Hippocampal formation (tissue), 2 donors: ENCODE measurements around the gene USF1.
A peak's percentile ranks its signal among the peaks of the same experiment; 100 is the strongest.
"Not testable (repeated sequence)": the region's sequence is repeated elsewhere in the genome, so short reads cannot be mapped to it uniquely, and the experiment has no call there.

Experiments used
- DNase-seq, 2 donors: peaks; one replicate each; lab custom pipeline; 2025; lab: John Stamatoyannopoulos, UW

USF1 gene

GRCh38 chr1:161019111-161019660 lies 26.6 kb downstream of the USF1 start:
- DNase-seq: not testable (repeated sequence)

GRCh38 chr1:161018631-161018930 lies 27.2 kb downstream of the USF1 start:
- no peak for DNase-seq

- no peak for DNase-seq
These were observed 27.8 kb downstream of the USF1 start for GRCh38 chr1:161017756-161018630.

- DNase-seq: not testable (repeated sequence)
These were observed 28.6 kb downstream of the USF1 start for GRCh38 chr1:161017181-161017580.

- DNase-seq: not testable (repeated sequence)
These were observed 29.1 kb downstream of the USF1 start for GRCh38 chr1:161016683-161017082.

- peak in 1 of 2 donors; percentile 25 for DNase-seq
These were observed 32.1 kb downstream of the USF1 start for GRCh38 chr1:161013488-161014230.

- no peak for DNase-seq
These were observed 32.7 kb downstream of the USF1 start for GRCh38 chr1:161013131-161013487.

GRCh38 chr1:161012420-161012819 lies 33.4 kb downstream of the USF1 start:
- DNase-seq: no peak

- DNase-seq: no peak
These were observed 36.1 kb downstream of the USF1 start for GRCh38 chr1:161009602-161010211.

- no peak for DNase-seq
These were observed 36.8 kb downstream of the USF1 start for GRCh38 chr1:161008869-161009510.

GRCh38 chr1:161007369-161007768 lies 38.4 kb downstream of the USF1 start:
- no peak for DNase-seq

- DNase-seq: no peak
These were observed 39.2 kb downstream of the USF1 start for GRCh38 chr1:161006563-161006962.

- DNase-seq: no peak
These were observed 44.3 kb downstream of the USF1 start for GRCh38 chr1:161001525-161001924.

- DNase-seq: no peak
These were observed 44.9 kb downstream of the USF1 start for GRCh38 chr1:161000736-161001480.

- DNase-seq: no peak
These were observed 46.4 kb downstream of the USF1 start for GRCh38 chr1:160999376-160999775.

GRCh38 chr1:160997323-160998038 lies 48.3 kb downstream of the USF1 start:
- DNase-seq: peak in 1 of 2 donors; percentile 28

GRCh38 chr1:160996178-160996577 lies 49.6 kb downstream of the USF1 start:
- DNase-seq: no peak

- DNase-seq: no peak
These were observed 52.1 kb downstream of the USF1 start for GRCh38 chr1:160993544-160994193.

GRCh38 chr1:160992036-160992435 lies 53.7 kb downstream of the USF1 start:
- not testable (repeated sequence) for DNase-seq
